Esophagus (tissue), 2 donors: ENCODE measurements around the gene NEK4. TPM values are rescaled to one million over a fixed set of nuclear protein-coding genes. Genes with fewer than 3 reads are reported as not detected.

Experiments used
- H3K27ac ChIP-seq, 2 donors: one replicate each; pipeline ENCODE4 v1.5.1; 2013; ENCODE audit warnings: low read depth in 2 of 2, mild to moderate bottlenecking in 2 of 2, inconsistent platforms in 1 of 2, low read length in 1 of 2, moderate library complexity in 1 of 2
- H3K27me3 ChIP-seq, 2 donors: one replicate each; pipeline ENCODE4 v1.6.1; 2013; ENCODE audit warnings: low read length in 2 of 2, control low read depth in 1 of 2, mild to moderate bottlenecking in 1 of 2; ENCODE audit not compliant: insufficient read depth in 2 of 2, control insufficient read depth in 1 of 2
- H3K36me3 ChIP-seq, 2 donors: one replicate each; pipeline ENCODE4 v1.6.1; 2013; ENCODE audit warnings: low read length in 1 of 2; ENCODE audit not compliant: control insufficient read depth in 2 of 2, insufficient read depth in 2 of 2
- H3K4me1 ChIP-seq, 2 donors: one replicate each; pipeline ENCODE4 v1.6.1; 2013; ENCODE audit warnings: low read length in 1 of 2; ENCODE audit not compliant: control insufficient read depth in 2 of 2, insufficient read depth in 2 of 2
- H3K4me3 ChIP-seq, 2 donors: one replicate each; pipeline ENCODE4 v1.5.1; 2013; ENCODE audit warnings: low read length in 2 of 2, mild to moderate bottlenecking in 2 of 2, low read depth in 1 of 2, moderate library complexity in 1 of 2
- H3K9me3 ChIP-seq, 2 donors: one replicate each; pipeline ENCODE4 v1.6.1; 2013; ENCODE audit warnings: mild to moderate bottlenecking in 2 of 2, low read depth in 1 of 2, low read length in 1 of 2, moderate library complexity in 1 of 2; ENCODE audit not compliant: control insufficient read depth in 2 of 2, insufficient read depth in 1 of 2
- WGBS, 2 donors: extraction: QIAGEN DNeasy Blood & Tissue Kit; methylation state at CpG; one replicate each; pipeline ENCODE4 v1.1.7; 2013; 5-methylcytosine and 5-hydroxymethylcytosine counted together
- polyA plus RNA-seq, 2 donors: library from polyadenylated mRNA; stranded (reverse); fragments of 200-250 nt; gene quantifications; one replicate each; pipeline ENCODE4 v1.2.3, GENCODE V29; 2013
- donor health status: healthy with polysubstance abuse.
- donor health status: Bipolar disorder and iron deficiency.

Gene NEK4
- polyA plus RNA-seq, 2 donors: 3.6 to 4.3 TPM

DNA sequence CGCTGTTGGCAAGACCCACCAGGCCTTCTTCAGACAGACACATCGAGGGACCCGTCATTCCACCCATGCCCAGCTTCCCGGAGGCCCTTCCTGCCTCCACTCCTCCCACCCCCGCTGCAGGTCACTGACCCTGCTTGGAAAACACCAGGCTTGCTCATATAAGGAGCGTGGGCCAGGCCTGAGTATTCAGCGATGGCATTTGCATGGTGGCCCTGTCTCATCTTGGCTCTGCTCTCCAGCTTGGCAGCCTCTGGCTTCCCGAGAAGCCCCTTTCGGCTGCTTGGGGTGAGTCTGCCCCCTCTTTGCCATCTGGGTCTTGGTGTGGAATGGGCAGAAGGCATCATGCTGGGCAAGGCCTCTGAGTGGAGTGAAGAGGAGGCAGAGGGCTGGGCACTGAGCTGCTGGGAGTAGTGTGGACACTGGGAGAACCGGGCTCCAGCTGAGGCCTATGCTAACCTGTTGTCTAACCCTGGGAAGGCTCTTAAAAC lies 23.9 kb upstream of the NEK4 start, which contains the start of gene ITIH3:
Gene ITIH3, plus strand, starts transcription at position 185 of the 488 bp plus-strand sequence. Its CDS starts 8 bp downstream, at position 193.
- Histone ChIP-seq H3K4me1 (peaks cover 0 to 2% of the 10 kb centered on the region in 2 donors), H3K4me3 (no peak within 1 kb of the TSS), H3K36me3 (no peaks in the 10 kb centered on the region), H3K9me3 (no peaks in the 10 kb centered on the region), H3K27me3 (no peaks in the 10 kb centered on the region), H3K27ac (no peak within 1 kb of the TSS)
- 70 to 78% methylated on average over 10 of the region's 10 CpGs for WGBS, 2 donors

DNA sequence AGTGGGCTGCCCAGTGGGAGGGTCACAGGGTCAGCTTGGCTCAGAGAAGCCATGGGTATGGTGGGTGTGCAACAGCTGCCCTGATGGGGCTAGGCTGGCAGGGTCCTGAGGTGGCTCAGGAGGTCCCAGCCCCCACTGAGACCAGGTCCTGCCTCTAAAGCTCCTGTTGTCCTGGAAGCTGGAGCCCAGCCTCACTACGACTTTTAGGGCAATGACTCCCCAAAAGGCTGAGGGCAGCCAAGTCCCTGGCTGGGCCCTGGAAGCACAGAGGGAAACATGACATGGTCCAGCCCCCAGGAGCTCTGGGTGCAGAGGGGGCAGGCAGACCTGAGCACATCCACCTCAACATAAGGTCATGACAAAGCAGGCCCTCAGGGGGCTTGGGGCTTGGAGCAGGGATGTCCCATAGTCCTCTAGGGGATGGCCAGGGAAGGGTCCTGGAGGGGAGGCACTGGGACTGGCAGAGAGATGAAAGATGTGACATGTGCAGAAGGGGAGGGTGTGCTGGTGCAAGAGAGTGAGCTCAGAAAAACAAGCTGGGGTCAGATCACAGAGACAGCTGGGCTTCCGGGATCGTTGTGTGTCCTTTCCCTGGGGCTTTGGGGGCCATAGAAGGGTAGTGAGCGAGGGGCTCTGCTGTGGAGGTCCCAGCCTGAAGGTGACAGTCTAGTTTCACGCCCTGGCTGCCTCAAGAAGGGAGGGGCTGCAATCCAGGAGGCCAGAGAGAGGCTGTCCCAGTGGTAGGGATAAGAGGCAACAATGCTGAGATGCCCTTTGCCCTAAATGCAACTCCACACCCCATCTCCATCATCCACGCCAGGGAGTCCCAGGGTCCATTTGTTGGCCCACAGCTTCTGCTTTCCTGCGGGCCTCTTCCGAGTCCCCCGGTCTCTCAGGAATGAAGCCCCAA lies 23.2 kb upstream of the NEK4 start:
- Histone ChIP-seq H3K4me3 (no peak overlapping the region), H3K4me1 (peaks cover 0 to 5% of the 10 kb centered on the region in 2 donors), H3K36me3 (no peaks in the 10 kb centered on the region), H3K27ac (no peak overlapping the region), H3K27me3 (no peaks in the 10 kb centered on the region), H3K9me3 (no peaks in the 10 kb centered on the region)
- 78 to 79% methylated on average over 9 of the region's 9 CpGs for WGBS, 2 donors

DNA sequence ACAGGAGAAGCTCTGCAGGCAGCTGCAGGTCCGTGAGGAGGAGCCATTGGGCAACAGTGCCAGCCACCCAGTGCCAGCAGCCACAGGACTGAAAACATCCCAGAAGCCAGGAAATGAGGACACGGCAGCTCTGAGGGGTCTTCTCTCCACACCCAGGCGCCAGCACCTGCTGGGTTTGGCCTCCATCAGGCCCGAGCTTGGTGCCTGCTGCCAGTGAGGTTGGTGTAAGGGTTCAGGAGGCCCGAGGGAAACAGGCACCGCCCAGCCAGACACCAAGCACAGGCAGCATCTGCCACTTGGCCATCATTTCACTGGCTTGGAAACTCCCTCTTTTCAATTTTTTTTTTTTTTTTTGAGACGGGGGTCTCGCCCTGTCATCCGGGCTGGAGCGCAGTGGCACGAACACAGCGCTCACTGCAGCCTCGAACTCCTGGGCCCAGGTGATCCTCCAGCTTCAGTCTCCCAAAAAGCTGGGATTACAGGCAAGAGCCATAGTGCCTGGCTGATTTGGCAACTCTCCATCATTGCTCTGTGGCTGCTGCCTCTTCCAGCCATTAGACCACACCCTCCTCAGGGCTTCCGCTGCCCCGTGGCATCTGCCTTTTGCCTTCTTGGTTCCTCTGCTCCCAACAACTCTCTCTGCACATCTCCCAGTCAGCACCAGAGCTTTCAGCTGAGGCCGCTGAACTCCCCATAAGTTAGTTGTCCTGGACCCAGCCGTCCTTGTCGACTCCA lies 22.4 kb upstream of the NEK4 start:
- Histone ChIP-seq H3K4me3 (no peak overlapping the region), H3K36me3 (no peaks in the 10 kb centered on the region), H3K9me3 (no peaks in the 10 kb centered on the region), H3K27ac (no peak overlapping the region), H3K4me1 (peaks cover 0 to 5% of the 10 kb centered on the region in 2 donors), H3K27me3 (no peaks in the 10 kb centered on the region)
- WGBS, 2 donors: 68 to 77% methylated on average over 18 of the region's 18 CpGs

DNA sequence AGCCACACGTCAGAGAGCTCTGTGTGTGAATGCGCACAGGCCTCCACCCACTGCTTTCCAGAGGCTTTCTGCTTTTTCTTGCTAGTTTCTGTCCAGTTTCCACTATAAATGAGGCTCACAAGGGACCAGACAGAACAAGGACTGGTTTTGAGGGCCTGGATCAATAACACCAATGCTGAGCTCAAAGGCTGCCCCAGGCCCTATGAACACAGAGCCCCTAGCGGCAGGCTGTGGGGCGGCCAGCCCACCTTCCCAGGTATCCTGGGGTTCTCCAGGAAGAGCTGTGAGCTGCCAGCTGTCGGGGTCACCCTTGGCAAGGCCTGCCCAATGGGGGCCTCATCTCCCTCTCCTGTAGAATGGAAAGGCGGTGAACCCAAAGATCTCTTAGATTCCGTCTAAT lies 21.7 kb upstream of the NEK4 start:
- WGBS, 2 donors: 84 to 88% methylated on average over 7 of the region's 7 CpGs
- H3K27me3 ChIP-seq: no peaks in the 10 kb centered on the region
- H3K27ac ChIP-seq: no peak overlapping the region
- H3K36me3 ChIP-seq: no peaks in the 10 kb centered on the region
- peaks cover 0 to 5% of the 10 kb centered on the region in 2 donors for H3K4me1 ChIP-seq
- no peak overlapping the region for H3K4me3 ChIP-seq
- no peaks in the 10 kb centered on the region for H3K9me3 ChIP-seq

DNA sequence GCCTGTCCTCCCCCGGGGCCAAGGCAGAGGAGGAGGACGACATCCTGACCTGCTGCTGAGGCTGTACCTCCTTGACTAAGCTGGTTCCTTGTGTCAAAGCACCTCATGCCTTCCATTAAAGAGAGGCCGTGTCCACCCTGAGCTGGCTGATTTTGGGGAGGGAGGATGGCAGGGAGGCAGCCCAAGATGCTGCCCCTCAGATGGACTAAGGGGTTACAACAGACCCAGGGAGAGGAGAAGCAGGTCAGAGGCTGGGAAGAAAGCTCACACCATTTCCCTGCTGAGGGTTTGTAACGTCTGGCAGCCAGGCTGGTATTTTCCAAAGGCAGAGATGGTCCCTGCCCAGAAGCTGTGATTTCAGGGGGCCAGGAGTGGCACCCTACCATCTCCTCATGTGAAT lies 21.2 kb upstream of the NEK4 start:
- H3K27me3 ChIP-seq: no peaks in the 10 kb centered on the region
- no peak overlapping the region for H3K4me3 ChIP-seq
- 80 to 85% methylated on average over 4 of the region's 4 CpGs for WGBS, 2 donors
- H3K9me3 ChIP-seq: no peaks in the 10 kb centered on the region
- H3K27ac ChIP-seq: no peak overlapping the region
- peaks cover 0 to 5% of the 10 kb centered on the region in 2 donors for H3K4me1 ChIP-seq
- H3K36me3 ChIP-seq: no peaks in the 10 kb centered on the region

DNA sequence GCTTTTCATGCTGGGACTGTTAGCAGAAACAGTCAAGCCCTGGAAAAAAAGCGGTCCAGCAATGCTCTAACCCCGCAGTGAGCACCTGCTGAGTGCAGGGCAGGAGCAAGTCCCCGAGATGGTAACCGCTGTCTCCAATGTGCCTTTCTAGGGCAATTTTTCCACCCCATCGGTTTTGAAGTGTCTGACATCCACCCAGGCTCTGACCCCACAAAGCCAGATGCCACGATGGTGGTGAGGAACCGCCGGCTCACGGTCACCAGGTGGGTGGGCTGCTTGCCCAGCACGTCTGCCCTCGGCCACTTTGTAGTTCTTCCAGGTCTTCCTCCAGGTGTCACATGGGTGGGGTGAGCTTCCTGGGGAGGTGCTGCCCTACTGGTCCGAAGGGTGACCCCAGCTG lies 20.6 kb upstream of the NEK4 start:
- H3K4me1 ChIP-seq: peaks cover 0 to 5% of the 10 kb centered on the region in 2 donors
- no peaks in the 10 kb centered on the region for H3K9me3 ChIP-seq
- H3K4me3 ChIP-seq: no peak overlapping the region
- no peaks in the 10 kb centered on the region for H3K36me3 ChIP-seq
- no peak overlapping the region for H3K27ac ChIP-seq
- 82 to 83% methylated on average over 12 of the region's 12 CpGs for WGBS, 2 donors
- no peaks in the 10 kb centered on the region for H3K27me3 ChIP-seq

DNA sequence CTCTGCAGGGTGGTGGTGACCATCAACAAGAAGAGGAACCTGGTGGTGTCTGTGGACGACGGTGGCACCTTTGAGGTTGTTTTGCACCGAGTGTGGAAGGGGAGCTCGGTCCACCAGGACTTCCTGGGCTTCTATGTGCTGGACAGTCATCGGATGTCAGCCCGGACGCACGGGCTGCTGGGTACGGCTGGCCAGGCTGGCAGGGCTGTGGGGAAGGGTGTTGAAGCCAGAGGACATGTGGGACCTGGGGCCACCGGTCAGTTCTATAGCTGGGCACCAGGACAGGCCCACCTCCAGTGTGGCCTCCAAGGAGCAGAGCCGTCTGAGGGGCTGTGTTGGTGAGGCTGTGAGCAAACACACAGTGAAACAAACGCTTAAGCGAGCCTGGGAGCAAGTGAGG lies 20.0 kb upstream of the NEK4 start:
- H3K9me3 ChIP-seq: no peaks in the 10 kb centered on the region
- H3K4me3 ChIP-seq: no peak overlapping the region
- 88% methylated on average over 13 of the region's 13 CpGs for WGBS, 2 donors
- no peak overlapping the region for H3K27ac ChIP-seq
- H3K27me3 ChIP-seq: no peaks in the 10 kb centered on the region
- peaks cover 0 to 5% of the 10 kb centered on the region in 2 donors for H3K4me1 ChIP-seq
- no peaks in the 10 kb centered on the region for H3K36me3 ChIP-seq

DNA sequence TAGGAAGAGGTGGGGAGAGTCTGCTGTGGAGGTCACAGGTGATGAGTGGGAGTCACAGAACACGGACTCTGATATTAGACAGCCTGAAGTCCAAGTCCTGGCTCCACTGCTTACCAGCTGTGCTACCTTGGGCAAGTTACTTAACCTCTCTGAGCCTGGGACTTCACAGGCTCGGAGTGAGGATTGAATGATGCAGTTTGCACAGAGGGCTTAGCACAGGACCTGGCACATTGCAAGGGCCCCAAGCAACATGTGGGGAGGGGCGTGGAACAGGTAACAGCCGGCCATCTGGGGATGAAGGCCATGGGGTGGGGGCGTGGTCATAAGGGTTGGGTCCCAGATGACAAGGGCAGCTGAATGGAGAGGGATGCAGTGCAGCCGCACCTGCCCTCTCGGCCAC lies 19.6 kb upstream of the NEK4 start:
- Histone ChIP-seq H3K36me3 (no peaks in the 10 kb centered on the region), H3K4me1 (peaks cover 0 to 5% of the 10 kb centered on the region in 2 donors), H3K27ac (no peak overlapping the region), H3K27me3 (no peaks in the 10 kb centered on the region), H3K4me3 (no peak overlapping the region), H3K9me3 (no peaks in the 10 kb centered on the region)
- 70 to 85% methylated on average over 7 of the region's 7 CpGs for WGBS, 2 donors

DNA sequence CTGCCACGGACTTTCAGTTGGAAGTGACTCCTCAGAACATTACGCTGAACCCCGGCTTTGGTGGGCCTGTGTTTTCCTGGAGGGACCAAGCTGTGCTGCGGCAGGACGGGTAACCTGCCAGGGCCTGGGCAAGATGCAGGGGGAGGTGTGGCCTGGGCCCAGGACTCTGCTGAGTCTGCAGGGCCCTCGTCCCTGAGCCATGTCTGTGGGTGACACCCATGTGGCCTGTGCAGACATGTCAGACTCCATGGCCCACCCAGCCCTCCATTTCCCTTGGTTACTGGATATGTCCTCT lies 19.0 kb upstream of the NEK4 start:
- Histone ChIP-seq H3K4me1 (peaks cover 0 to 5% of the 10 kb centered on the region in 2 donors), H3K36me3 (no peaks in the 10 kb centered on the region), H3K27ac (no peak overlapping the region), H3K4me3 (no peak overlapping the region), H3K9me3 (no peaks in the 10 kb centered on the region), H3K27me3 (no peaks in the 10 kb centered on the region)
- WGBS, 2 donors: 66 to 84% methylated on average over 6 of the region's 6 CpGs
